HS-5 (cell line): ENCODE data around the gene HRH2.
"Not testable (repeated sequence)": the region's sequence is repeated elsewhere in the genome, so short reads cannot be mapped to it uniquely, and the experiment has no call there.

Source experiments
- DNase-seq: peaks from one replicate; pipeline ENCODE4 v3.0.0-alpha.2; 2012; ENCODE audit warnings: low read depth

HRH2 gene

DNA sequence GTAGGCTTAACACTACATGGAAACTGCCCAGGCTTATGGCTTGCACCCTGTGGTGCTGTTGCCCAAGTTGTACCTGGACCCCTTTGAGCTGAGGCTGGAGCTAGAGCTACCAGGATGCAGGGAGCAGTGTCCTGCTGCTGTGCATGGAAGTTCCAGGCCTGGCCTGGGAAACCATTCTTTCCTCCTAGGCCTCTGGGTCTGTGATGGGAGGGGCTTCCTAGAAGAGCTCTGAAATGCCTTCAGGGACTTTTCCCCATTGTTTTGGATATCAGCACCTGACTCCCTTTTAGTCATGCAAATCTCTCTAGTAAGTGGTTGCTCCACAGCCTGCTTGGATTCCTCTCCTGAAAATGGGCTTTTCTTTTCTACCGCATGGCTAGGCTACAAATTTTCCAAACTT, 7.9 kb upstream of the HRH2 start:
- DNase-seq: no peak

DNA sequence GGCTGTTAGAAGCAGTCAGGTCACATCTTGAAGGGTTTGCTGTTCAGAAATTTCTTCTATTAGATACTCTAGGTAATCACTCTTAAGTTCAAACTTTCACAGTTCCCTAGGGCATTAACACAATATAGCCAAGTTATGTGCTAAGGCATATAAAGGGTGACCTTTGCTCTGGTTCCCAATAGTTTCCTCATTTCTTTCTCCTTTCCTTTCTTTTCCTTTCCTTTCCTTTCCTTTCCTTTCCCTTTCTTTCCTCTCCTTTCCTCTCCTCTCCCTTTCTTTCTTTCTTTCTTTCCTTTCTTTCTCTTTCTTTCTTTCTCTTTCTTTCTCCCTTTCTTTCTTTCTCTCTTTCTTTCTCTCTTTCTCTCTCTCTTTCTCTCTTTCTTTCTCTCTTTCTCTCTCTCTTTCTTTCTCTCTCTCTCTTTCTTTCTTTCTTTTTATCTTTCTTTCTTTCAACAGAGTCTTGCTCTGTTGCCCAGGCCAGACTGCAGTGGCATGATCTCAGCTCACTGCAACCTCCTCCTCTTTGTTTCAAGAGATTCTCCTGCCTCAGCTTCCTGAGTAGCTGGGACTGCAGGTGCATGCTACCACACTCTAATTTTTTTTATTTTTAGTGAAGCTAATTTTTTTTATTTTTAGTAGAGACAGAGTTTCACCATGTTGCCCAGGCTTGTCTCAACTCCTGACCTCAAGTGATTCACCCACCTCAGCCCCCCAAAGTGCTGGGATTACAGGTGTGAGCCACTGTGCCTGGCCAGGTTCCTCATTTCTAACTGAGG, 7.3 kb upstream of the HRH2 start:
- not testable (repeated sequence) for DNase-seq

DNA sequence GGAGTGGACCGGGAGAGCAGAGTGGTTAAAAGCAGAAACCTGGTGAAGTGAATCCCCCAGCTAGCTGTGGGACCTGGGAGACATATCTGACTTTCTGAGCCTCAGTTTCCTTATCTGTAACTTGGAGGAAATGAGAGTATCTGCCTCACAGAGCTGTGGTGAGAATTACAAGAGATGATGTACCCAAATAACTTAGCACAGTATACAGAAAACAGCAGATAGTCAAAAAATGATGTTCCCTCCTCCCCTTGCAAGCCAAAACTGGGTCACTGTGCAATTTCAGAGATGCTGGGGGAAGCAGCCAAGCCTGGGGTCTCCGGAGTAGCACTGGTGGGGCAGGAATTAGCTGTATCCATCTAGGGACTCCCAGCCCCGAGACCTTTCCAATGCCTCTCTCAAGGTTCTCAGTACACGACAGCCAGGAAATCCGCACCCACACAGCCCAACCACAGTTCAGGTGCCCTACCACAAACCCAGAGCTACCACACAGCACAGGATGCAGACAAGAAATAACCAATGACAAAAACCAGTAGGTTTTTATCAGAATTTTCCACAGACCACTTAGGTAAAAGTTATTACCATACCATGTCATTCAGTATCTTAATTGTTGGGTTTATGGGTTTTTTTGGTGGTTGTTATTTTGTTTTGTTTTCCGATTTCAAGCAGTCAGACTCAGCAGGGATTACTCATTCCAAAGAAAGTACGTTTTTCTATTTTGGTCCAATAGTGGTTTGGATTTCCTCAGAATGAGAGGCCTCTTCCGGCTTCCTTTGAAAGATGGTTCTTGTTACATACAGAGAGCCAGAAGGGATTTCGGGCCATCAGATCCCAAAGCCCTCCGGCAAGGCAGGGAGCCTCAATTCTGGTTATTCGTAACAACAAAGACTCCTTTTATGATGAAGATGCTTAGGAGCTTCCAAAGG, 4.9 kb upstream of the HRH2 start:
- peak; percentile 18 for DNase-seq

DNA sequence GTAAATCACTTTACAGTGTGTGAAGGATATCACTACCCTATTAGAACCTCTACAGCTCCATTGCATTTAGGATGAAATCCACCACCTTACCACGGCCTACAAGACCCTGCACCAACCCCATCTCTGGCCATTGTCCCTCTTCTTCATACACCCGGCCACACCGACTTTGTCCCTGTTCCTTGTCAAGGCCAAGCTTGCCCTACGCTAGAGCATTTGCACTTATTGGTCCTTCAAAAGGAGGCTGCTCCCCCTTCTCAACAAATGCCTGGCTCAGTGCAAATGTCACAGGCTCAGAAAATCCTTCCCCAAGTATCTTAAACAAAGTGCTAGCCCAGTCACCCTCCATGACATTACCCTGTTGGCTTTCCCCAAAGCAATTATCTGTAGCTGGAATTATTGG, 4.1 kb upstream of the HRH2 start:
- DNase-seq: no peak

DNA sequence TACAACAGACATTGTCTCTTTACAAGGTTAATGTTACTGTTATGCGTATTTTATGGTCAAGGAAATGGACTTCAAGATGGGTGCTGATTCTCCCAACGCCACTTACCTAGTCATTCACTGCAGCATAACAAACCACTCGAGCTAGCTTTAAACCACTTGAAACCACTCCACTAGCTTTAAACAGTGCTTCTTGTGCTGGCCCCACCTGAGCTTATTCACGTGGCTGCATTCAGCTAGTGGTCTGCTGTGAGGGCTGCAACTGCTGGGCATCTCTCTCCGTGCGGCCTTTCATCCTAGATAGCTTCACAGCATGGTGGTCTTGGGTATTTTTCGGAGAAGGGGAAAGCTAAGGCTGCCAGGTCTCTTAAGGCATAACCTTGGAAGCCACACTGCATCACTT, 3.5 kb upstream of the HRH2 start:
- DNase-seq: no peak

DNA sequence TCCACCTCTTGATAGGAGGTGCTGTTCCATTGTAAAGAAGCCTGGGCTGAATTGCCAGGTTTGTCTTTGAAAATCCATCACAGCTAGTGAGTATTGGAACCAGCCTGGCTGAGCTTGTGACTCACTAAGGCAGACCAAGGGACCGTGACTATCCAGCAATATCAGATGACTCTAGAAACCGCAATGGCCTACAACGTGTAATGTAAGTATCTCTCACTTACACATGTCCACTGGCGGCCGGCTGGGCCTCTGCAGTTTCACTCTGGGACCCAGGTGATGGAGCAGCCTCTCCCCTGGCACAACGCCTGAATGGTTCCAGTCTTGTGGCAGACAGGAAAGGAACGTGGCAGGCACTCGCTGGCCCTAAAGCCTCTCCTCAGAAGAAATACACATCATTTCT, 3.1 kb upstream of the HRH2 start:
- DNase-seq: no peak

DNA sequence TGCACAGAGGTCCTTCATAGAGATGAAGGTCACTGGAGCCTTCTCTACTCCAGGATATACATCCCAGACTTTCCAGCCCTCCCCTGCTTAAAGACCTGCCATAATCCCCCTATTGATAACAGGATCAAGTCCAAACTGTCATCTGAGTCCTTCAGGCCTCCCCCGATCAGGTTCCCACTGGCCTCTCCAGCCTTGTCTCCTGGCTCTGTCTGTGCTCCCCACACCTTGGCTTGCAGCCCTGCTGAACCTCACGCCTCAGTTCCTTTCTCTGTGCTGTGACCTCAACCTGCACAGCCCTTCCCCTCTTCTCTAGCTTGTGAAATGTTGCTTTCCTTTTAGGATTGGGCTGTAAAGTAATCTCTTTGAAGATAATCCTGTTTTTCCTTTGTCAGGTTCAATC, 2.5 kb upstream of the HRH2 start:
- DNase-seq: no peak

DNA sequence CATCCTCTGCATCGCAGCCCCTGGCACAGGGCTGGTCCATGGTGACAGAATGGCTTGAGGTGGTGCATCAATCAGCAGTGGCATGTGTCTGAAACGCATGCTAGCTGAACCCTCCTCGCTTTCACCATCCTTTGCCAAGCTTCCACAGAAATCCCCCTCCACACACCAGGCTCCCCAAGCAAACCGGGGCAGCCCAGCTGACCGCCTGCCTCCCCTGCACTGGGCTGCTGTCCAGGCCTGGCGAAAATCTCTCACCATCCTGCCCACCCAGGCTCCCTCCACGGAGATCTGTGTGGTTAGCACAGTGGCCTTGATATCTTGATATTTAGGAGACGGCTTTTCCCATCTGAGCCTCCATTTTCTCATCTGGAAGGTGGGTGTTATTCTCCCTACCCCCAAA, 905 bp upstream of the HRH2 start:
- DNase-seq: no peak

DNA sequence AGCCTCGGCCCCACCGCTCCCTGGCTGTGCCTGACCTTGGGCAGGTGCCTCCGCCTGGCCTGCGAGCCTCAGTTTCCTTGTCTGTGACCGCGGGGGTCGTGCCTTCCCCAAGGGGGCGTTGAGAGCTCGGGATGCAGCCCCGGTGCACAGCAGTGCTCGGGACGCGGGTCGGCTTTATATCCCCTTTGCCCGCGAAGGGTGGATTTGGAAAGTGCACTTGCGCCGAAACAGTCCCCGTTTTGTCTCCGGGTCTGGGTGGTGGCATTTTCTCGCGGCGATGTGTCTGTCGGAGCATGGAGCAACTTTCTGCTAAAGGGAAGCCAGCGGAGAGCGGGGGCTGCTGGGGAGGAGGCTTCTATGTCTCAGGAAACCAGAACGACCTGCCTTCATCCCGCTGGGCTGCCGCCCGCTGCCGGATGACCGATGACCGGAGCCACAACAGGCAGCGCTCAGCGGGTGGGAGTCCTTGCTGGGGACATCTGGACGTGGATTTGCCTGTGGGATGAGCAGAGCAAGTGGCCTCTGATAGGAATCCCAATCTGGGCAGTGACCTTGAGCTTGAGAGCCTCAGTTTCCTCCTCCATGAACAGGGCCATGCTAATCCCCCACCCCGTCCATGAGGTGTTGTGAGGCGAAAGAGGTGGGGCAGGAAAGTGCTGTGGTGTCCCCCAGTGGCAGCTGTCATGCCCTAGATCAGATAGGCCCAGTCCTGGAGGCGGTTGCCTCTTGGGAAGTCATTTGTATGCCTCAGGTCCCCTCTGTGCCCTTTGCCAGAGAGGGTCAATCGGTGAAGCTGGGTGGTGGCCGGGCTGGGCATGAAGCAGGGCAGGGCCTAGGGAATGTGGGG, 651 bp downstream of the HRH2 start:
- DNase-seq: no peak

DNA sequence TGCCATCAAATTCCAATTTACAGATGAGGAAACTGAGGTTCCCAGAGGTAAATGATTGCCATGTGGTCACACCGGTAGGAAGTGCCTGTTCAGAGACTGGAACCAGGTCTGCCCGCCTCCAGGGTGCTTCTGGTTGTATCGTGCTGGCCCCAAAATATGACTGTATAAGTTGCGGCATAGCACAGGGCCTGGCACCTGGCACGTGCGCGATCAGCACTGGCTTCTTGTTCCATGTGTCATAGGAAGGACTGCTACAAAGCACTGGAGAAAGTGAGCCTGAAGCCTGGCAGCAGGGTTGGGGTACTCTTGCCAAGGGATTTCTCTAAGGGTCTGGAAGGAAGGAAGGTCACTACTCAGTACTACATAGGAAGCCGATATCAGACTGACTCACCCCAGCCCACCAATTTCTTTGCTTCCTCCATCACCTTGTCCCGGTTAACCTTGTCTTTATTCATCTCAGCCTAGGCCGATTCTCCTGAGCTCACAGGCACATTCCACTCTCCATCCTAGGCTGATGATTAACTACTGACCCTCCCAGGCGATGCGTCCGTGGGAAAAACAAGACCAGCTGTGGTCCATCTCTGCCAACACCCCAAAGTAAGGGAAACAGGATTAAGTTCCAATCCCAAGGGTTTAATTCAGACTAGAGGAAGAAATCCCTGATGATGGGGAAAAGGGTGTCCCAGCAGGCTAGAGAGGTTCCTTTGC, 1.8 kb downstream of the HRH2 start:
- DNase-seq: no peak

DNA sequence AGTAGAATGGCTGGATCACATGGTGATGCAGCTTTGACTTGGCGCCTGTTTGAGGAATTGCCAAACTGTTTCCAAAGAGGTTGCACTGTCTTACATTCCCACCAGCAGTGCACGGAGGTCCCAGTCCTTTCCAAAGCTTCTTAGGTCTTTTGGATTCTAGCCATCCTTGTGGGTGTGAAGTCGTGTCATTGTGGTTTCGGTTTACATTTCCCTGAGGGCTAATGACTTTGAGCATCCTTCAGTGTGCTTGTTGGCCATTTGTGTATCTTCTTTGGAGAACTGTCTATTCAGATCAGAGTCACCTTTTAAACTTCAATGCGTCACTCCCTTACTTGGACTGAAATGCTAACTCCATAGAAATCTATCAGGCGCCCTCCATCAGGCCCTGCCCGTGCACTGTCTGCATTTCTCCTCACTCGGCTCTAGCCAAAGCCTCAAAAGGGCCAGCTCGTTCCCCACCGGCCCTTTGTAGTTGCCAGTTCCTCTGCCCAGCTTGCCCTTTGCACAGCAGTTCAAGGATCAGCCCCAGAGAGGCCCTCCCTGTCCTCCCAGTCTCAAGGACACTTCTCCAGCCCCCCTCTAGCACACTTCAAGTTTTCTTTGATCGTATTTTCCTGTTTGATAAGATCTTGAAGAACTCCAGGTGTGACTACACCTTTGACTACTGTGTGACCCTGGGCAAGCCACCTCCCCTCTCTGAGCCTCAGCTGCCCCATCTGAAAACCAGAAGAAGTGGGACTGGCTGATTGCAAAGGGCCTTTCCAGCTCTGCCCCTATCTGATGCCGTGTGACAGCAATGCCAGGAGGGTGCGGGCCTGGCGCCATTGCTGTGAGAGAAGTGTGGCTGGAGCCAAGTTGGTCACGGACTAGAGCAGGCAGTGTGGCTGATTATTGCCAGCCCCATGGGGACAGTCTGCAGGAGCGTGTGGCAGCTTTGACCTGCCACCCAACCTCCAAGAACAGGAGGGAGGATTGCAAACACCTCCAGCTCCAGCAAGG, 5.6 kb downstream of the HRH2 start:
- no peak for DNase-seq

DNA sequence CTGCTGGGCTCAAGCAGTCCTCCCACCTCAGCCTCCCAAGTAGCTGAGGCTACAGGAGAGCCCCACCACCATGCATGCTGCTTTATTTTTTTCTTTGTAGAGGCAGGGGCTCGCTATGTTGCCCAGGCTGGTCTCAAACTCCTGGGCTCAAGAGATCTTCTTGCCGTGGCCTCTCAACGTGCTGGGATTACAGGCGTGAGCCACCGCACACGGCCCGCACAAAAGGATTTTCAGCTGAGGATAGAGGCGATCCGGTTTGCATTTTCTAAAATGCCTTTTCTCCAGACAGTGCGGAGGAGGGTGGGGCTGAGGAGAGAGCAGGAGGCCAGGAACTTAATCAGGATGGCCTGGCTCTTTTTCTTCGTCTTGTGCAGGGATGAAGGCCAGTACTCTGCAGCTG, 6.9 kb downstream of the HRH2 start:
- no peak for DNase-seq

DNA sequence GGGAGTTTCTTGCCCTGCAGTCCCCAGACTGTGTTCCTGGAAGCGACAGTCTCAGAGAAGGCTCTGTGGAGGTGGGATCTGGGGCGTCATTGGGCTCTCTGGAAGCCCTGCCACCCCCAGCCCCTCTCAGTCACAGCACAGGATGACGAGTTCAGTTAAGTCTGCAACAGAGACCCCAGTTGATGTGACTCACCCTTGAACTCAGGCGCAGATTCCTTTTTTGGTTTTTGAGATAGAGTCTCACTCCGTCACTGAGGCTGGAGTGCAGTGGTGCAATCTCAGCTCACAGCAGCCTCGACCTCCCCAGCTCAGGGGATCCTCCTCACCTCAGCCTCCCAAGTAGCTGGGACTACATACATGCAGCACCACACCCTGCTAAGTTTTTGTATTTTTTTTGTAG, 8.3 kb downstream of the HRH2 start:
- no peak for DNase-seq

DNA sequence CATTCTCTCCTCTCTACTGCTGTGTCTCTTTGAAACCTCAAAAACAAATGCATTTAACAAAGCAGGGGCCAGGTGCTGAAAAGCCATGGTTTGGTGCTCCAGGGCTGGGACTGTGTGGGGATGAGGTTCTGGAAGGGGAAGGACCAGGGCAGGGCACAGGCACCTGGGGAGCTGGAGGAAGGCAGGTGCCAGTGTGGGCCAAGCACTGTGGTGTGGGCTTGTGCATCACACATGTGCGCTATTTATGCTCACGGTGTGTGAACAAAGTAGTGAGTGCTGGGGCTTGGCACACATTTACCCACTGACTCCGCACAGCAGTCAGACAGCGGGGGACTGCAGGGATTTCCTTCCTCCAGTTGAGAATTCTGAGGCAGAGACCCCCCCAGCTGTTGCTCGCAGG, 10.1 kb downstream of the HRH2 start:
- no peak for DNase-seq

DNA sequence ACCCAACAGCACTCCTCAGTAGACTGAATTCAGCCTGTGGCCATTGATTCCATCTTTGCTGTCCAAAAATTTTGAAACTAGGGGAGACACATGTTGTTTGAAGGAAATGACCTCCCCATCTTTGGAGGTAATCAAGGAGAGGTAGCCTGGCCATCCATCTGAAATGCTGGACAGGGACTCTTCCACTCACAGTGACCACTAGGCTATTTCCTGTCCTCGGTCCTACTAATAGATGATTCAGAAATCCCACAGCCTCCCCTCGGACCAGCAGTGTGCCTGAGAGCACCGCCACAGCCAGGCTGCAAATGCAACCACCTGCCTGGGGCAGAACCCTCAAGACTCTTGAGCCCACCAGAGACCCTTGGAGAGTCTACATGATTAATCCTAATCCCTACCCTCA, 12.5 kb downstream of the HRH2 start:
- DNase-seq: no peak

DNA sequence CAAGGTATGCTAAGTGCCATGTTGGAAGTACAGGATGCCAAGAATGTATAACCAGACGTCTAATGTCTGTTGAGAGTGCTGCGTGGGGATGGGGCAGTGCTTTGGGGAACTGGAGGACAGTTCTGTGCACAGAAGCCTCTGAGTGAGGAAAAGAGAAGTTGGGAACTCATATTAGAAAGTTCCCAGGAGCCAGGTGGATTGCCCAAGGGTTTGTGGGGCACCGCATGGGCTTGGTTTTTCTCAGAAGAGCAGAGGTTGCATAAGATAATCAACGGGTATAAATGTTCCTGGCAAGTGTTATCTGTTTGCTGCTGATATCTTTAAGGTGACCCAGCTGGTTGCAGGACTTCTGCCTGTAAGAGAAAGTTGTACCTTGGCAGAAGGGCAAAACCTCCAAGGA, 13.1 kb downstream of the HRH2 start:
- no peak for DNase-seq

DNA sequence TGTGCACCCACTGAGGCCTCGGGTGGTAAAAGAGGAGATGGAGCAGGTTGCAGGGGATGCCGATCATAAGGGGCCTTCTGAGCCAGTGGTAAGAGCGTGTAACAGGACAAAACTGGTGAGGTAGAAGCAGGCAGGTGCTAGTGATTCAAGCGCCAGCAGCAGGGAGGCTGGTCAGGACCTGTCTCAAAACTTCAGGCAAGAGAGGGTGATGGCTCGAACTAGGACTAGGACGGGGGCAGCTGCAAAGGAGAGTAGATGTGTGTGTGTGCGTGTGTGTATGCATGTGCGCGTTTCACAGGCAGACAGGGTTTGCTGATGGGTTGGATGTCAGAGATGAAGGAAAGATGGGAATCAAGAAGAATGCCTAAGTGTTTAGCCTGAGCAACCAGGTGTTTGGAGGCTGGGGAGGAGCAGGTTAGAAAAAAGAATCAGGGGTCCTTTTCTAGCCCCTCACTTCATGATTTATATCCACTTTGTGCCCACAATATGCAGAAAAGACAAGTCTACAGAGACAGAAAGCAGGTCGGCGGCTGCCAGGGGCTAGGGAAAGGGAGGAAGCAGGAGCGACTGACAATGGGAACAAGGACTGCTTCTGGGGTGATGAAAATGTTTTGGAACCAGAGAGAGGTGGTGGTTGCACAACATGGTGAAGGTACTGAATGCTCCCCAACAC, 15.2 kb downstream of the HRH2 start:
- DNase-seq: no peak

DNA sequence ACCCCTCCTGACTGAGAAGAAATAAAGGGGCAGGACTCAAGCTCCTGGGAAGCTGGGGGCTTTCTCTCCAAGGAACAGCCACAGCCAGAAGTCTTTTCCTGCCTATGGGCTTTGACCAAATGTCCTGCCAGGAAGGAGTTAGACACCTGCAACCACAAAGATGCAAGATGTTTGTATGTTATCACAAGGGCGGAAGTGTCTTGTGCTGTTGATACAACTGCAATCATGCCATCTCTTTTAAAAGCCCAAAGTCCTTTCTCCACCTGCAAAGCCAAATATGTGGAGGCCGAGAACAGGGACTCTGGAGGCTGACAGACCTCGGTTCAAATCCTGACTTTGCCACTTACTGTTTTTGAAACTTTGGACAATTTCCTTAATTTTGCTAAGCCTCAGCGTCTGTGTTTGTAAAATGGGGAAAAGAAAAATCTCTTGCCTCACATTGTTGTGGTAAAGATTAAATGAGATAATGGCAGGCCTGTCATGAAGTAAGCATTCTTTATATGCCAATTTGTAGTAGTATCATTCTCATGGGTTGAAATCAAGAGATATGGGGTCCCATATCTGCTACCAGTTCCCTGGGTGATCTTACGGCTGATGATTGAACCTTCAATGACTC, 17.0 kb downstream of the HRH2 start:
- no peak for DNase-seq

DNA sequence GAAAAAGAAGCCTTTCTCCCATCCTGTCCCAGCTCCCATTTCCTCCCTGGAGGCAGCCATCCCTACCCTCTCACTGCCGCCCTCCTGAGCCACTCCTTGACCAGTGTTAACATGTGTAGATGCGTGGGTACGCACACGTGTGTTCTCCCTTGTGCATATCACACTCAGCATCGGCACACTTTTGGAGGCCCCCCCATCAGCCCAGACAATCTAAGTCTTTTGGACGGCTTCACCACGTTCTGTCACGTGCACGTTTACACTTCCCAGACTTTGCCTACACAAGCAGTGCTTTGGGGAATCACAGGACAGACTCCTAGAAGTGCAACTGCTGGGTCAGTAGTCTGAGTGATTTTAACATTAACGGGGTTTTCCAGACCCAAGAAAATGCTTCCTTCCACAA, 18.0 kb downstream of the HRH2 start:
- DNase-seq: no peak

DNA sequence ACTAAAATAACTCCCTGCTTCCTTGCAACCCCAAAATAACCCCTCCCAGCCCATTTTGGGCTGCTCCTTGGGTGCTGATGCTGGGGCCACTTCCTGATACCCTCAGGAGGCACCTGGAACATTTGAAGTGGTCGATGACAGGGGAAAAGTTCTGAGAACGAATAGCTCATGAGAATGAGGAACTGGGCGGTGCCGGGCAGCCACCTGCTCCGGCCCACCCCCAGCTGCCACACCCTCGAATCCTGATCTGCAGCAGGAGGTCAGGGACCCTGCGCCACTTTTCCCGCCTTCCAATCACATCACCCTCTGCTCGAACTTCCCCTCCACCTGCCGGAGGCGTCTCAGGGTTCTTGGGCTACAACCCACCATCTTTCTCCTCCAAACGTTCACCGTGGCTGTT, 19.7 kb downstream of the HRH2 start:
- DNase-seq: no peak
